HG02943 (cell line): ENCODE measurements around the gene RADX.
"Not testable (repeated sequence)": the region's sequence is repeated elsewhere in the genome, so short reads cannot be mapped to it uniquely, and the experiment has no call there.

Experiments
- ATAC-seq: cut with Tn5 transposase; IDR thresholded peaks from one replicate; pipeline ENCODE4 v1.9.1; 2021; ENCODE audit warnings: mild to moderate bottlenecking, low read depth, moderate library complexity; ENCODE audit not compliant: unreplicated experiment

RADX gene

DNA sequence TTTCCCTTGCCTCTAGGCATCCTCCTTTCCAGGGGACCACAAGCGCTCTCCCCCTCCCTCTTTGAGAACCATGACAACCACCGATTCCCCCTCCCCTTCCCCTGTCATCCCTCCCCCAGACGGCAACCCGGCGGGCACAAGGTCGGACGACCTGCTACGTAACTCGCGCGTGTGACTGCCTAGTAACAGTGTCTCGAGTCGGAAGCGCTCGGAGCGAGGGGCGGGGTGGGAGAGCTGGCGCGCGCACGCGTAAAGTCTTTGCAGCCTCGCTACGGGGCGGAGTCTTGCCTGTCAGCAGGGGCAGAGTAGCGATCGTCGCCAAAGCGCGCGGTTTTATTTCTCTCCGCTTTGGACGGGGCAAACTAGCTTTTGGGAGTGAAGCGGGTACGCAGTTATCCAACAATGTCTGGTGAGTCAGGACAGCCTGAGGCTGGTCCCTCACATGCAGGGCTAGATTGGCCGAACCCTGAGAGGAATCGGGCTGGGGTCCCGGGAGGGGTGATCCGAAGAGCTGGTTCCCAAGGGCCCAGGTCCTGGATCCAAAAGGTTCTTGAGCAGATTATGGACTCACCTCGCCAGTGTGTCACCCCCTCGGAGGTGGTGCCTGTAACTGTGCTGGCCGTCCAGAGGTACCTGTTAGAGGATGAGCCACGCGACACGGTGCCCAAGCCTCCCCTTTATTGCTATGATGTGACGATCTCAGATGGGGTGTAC, at the start of gene RADX:
Gene RADX, plus strand, starts transcription at position 300 of the 714 bp plus-strand sequence. Its CDS starts 103 bp downstream, at position 403.
- peak; percentile 98 for ATAC-seq

DNA sequence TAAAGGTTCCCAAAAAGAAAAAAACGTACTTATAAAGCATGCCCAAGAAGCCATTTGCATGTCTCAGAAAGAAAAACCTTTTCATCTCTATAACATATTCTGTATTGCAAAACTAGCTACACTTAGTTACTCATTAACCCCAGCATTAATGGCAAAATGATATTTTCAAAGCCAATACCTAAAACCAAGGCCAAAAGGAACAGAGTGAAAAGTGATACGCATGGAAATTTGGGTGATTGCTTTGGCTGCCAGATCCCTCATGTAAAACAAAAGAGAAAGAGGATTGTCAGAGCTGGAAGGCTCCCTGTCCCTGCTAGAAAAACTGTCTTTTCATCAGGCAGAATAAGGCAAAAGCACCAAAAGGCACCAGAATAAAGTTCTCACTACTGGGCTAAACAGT, 46.8 kb upstream of the RADX start:
- no peak for ATAC-seq

DNA sequence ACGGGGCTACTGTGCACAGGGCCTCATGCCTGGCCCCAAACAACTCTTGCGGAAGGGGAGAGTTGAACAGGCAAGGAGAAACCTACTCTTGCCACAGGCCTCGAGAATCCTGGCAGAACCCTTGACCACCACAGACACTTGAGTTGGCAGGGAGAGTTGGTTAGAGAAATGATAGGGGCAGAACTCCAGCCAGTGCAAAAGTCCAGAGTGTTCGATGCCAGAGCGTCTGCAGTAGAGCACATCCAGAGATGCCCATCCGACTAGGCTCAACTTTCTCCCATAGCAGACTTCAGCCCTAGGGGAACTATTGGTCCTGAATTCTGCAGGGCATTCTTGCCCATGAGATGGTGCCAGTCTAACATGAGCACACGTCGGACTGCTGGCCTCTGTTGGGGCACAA, 45.4 kb upstream of the RADX start:
- no peak for ATAC-seq

DNA sequence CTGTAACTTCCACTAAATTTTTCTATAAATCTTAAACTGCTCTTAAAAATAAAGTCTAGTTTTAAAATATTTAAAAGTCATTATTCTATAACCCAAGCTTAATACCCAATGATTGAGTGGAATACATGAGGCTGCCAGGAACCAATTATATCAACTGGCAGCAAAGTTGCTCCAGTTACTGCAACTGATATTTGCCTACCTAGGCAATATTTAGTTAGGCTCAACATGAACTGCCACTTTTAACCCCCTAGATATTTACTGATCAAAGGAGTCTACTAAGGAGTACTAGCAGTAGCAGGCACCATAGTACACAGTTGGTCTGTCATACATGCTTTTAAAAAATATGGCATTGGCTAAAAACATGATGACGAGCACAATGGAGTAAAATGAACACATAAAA, 29.9 kb upstream of the RADX start:
- ATAC-seq: no peak

DNA sequence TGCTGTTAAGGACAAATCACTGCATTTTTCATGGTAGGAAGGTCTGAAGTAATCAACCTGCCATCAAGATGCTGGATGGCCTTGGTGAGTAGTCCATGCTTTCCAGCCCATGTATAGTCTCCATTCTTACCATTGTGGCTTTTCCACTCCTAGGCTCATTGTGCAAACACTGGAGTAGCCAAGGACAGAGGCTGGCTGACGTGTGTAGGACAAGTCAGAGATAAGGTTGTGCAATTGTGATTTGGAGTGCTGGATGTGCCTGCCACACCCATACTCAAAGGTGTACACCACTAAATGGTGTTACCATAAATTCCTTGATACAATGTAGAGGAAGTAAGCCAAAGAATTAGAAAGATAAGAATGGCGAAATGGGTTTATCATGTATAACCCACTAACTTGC, 26.3 kb upstream of the RADX start:
- ATAC-seq: no peak

DNA sequence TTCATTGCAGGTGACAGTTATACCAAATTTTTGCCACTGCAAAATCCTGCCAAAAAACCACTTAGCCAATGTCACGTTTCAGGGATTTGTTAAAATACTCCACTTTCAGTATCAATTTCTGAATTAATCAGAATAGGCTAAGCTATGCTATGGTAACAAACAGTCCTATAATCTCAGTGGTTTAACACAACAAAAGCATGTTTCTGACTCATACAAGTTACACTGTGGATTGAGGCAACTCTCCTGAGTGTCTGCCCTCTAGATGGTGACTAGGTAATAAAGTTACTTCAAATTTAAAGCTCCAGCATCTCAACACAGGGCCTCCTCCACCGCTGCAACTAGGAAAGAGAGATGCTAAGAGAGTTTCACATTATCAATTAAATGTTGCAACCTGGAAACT, 23.0 kb upstream of the RADX start:
- no peak for ATAC-seq

DNA sequence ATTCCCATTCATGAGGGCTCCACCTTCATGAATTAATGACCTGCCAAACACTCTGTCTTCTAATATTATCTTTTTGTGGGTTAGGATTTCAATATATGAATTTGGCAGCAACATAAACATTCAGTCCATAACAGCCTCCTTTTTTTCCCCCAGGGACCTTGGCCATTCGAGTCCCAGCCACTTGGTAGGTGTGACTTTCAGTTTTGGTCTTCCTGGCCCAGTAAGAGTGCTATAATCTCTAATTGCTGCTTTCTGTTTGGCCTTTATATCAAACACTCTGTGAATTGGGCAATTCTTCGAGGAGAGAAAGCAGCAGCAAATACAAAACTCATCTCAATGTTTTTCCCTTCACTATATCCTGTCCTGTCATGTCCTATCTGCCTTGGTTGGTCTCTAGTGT, 12.4 kb upstream of the RADX start:
- no peak for ATAC-seq

DNA sequence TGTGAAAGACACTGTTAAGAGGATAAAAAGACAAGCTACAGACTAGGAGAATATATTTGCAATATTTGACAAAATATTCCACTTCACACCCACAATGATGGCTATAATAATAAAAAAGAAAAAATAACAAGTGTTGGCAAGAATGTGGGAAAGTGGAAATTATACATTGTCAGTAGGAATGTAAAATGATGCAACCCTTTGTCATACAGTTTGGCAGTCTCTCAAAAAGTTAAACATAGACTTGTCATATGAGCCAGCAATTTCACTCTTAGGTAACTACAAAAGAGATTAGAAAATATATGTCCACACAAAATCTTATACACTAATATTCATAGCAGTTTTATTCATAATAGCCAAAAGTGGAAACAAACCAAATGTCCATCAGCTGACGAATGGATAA, 5.2 kb upstream of the RADX start:
- no peak for ATAC-seq

DNA sequence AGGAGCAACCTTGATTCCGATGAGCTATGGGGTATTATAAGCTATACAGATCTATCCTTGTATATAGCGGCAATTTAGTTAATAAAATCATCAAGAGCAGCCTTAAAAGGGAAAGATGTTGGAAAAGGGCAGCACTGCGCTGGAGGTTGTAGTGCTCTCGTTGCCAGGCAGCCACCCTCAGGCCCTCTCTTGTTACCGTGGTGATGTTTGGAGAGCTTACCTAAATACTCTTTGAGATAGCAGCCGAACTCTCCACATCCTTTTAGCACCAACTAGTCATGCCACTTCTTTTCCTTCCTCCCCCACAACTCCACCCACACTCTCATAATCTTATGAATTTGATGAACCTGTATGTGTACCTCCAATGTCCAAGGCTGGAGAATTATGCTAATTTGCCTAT, 3.8 kb upstream of the RADX start:
- no peak for ATAC-seq

- ATAC-seq: peak; percentile 24
These were observed 480 bp upstream of the RADX start for GRCh38 chrX:106611317-106611678.

GRCh38 chrX:106612393-106612763, 600 bp downstream of the RADX start:
- ATAC-seq: peak; percentile 24

DNA sequence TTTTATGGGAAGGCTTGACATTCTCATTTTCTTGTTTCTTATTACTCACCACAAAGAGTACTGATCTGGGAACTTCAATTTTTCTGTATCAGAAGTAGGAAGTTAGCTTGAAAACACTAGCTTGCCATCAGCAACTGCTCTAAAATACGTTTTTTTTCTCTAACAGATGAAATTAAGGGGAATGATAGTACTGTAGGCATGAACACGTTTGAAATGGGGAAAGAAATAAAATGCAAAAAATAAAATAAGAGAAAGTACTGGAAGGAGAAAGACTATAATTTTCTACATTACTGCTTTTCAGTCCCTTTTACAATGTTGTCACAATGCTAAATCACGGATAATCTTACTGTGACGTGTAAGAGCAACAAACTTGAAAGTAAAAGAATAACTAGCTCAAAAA, 1.5 kb downstream of the RADX start:
- no peak for ATAC-seq

GRCh38 chrX:106615041-106615440, 3.3 kb downstream of the RADX start:
- no peak for ATAC-seq

- ATAC-seq: no peak
These were observed 8.0 kb downstream of the RADX start for GRCh38 chrX:106619797-106620196.

DNA sequence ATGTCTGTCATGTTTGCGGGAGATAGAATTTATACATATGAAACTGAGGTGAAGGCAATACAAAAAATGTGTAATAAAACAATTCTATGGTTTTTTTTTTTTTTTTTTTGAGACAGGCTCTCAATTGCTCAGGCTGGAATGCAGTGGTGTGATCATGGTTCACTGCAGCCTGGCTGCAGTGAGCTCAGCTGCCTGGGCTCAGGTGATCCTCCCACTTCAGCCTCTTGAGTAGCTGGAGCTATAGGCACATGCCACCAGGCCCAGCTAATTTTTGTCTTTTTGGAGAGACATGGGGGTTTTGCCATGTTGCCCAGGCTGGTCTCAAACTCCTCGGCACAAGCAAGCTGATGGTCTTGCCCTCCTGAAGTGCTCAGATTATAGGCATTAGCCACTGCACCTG, 10.1 kb downstream of the RADX start:
- no peak for ATAC-seq

DNA sequence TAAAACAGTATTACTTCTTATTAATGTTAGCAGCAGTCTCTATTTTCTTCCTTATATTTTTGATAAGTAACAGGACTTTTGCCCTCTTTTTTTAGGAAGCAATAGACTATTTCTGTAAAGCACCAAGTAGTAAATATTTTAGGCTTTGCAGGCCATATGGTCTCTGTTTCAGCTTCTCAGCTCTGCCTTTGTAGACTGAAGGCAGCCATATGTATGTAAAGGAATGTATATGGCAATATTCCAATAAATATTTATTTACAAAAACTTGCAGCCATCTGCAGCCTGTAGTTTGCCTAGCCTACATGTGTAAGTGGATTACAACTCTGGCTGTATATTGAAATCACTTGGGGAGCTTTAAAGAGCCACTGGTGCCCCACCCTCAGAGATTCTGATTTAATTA, 15.0 kb downstream of the RADX start:
- ATAC-seq: no peak

DNA sequence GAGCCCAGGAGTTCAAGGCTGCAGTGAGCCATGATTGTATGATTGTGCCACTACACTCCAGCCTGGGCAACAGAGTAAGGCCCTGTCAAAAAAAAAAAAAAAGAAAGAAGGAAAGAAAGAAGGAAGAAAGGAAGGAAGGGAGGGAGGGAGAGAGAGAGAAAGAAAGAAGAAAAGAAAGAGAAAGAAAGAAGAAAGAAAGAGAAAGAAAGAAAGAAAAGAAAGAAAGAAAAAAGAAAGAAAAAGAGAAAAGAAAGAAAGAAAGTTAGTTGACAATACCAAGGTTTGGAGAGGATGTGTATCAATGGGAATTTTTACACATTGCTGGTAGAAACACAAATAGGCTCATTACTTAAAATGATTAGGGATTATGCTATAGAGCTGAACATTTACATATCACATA, 19.8 kb downstream of the RADX start:
- no peak for ATAC-seq

DNA sequence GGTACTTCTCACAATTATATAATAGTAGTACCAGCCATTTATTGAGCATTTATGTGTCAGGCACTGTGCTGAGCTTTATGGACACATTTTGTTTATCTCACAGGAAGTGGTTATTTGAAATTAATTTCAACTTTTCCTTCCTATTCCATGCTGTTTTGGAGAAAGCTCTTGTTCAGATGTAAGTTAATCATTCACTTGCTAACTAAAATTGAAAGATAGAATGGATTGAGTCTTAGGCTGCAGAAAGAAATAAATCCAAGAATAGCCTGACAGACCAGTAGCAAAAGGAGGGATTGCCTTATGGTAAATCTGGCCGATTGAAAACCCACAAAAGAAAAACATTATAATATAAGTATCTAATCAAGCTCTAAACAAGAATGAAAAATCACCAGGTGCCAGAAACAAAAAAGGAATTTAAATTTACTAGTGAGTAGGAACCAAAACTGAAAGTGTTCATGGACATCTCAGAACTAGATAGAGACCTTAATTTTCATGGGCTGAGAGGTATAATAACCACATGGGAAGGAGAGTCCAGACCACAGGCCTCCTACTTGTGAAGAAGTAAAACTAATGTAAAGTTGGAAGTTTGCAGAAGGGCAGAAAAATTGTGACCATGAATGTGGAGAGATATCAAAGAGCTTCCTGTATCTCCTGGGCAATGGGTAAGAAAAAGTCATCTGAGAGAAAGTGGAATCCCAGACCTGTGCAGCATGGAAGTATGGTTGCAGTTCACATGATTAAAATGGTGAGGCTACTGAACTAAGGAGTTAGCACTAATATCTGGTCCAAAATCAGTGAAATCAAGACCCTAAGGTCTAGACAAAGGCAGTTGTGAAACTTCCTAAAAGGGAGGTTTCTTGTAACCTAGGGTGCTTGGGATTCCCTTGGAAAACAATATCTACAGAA, 38.0 kb downstream of the RADX start:
- peak; percentile 97 for ATAC-seq

DNA sequence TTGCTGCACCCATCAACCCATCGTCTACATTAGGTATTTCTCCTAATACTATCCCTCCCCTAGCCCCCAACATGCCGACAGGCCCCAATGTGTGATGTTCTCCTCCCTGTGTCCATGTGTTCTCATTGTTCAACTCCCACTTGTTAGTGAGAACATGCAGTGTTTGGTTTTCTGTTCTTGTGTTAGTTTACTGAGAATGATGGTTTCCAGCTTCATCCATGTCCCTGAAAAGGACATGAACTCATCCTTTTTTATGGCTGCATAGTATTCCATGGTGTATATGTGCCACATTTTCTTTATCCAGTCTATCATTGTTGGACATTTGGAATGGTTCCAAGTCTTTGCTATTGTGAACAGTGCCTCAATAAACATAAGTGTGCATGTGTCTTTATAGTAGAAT, 41.8 kb downstream of the RADX start:
- not testable (repeated sequence) for ATAC-seq

DNA sequence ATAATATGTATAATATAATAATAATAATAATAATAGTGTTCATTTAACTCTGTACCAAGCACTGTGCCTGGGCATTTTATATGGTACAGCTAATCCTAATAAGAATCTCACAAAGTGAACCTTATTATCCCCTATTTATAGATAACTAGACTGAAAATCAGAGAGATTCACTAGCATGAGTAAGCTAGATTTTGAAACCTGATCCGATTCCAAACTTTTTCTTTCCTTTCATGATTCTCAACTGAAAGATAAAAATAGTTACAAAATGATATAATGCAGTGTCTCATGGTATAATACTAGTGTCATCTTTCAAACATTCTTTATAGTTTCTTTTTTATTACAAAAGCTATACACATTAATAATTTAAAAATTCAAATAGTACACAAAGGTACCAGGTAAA, 58.9 kb downstream of the RADX start:
- no peak for ATAC-seq

GRCh38 chrX:106672527-106672926, 60.7 kb downstream of the RADX start:
- ATAC-seq: no peak

GRCh38 chrX:106680716-106681115, 68.9 kb downstream of the RADX start:
- no peak for ATAC-seq
